ENCODE results near the gene SLC25A28.

DNA sequence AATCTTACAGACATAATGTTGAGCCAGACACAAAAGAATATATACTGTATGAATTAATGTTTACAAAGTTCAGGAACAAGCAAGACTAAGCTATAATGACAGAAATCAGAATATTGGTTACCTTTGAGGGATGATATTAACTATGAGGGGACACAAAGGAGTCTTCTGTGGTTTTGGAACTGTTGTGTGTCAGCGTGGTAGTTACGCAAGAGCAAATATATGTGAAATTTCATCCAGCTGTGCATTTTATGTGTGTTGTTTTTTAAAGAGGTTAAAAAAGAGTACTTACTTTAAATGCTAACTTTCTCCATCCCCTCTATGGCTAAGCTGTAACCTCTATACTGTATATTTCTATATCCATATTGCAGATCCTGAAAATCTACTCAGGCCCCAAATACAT, 14.9 kb downstream of the SLC25A28 start:
- TF ChIP-seq CTCF (IDR thresholded peaks at IDR 0.05; ENCODE audit: poor library complexity, severe bottlenecking) (no peak), RAD21 (conservative IDR thresholded peaks at IDR 0.05) (no peak), POLR2AphosphoS5 (IDR thresholded peaks at IDR 0.05) (no peak), EP300 (conservative IDR thresholded peaks at IDR 0.05; ENCODE audit: poor library complexity, severe bottlenecking) (no peak)

Data from neural cell (in vitro differentiated cells).